HepG2 (cell line): ENCODE measurements around the gene FIZ1. TPM values are rescaled to one million over a fixed set of nuclear protein-coding genes. Genes with fewer than 3 reads are reported as not detected.

ENCODE experiments used
- CREB1 ChIP-seq, 2 experiments: fragments of 450-650 bp in 1 of 2; IDR thresholded peaks; 2 replicates each; pipeline ENCODE4 v1.6.1; 2016 to 2017; ENCODE audit warnings: control low read depth in 1 of 2, mild to moderate bottlenecking in 1 of 2, missing compliant biosample characterization in 1 of 2, missing genetic modification characterization in 1 of 2
- CTCF ChIP-seq: sonication (generic); formaldehyde crosslinking; IDR thresholded peaks from 2 replicates; pipeline ENCODE4 v1.5.0; 2020; ENCODE audit warnings: mild to moderate bottlenecking, missing genetic modification reagents, moderate library complexity
- EEA1 ChIP-seq: sonication (generic); formaldehyde crosslinking; IDR thresholded peaks from 2 replicates; pipeline ENCODE4 v1.5.1; 2020; ENCODE audit warnings: mild to moderate bottlenecking, missing genetic modification reagents, borderline replicate concordance
- GATAD2A ChIP-seq: IDR thresholded peaks from 2 replicates; pipeline ENCODE4 v1.6.1; 2016
- GMEB2 ChIP-seq: IDR thresholded peaks from 2 replicates; pipeline ENCODE4 v1.6.1; 2016; ENCODE audit warnings: missing biosample characterization, missing genetic modification reagents, low read depth
- HNF1B ChIP-seq: sonication (generic); formaldehyde crosslinking; IDR thresholded peaks from 2 replicates; pipeline ENCODE4 v1.5.1; 2020; ENCODE audit warnings: mild to moderate bottlenecking, moderate library complexity, missing genetic modification reagents
- JARID2 ChIP-seq: sonication (generic); formaldehyde crosslinking; IDR thresholded peaks from 2 replicates; pipeline ENCODE4 v1.8.1; 2023; ENCODE audit warnings: missing genetic modification reagents, inconsistent platforms; ENCODE audit not compliant: insufficient replicate concordance
- KDM1A ChIP-seq: IDR thresholded peaks from 2 replicates; pipeline ENCODE4 v1.6.1; 2016; ENCODE audit warnings: missing compliant biosample characterization
- KDM5A ChIP-seq: fragments of 200-600 bp; sonication (generic); IDR thresholded peaks from 2 replicates; pipeline ENCODE4 v1.7.0; 2018; ENCODE audit warnings: antibody characterized with exemption, mild to moderate bottlenecking, low read length, borderline replicate concordance
- LCORL ChIP-seq, 2 experiments: fragments of 450-650 bp in 1 of 2; sonication (generic) in 1 of 2; formaldehyde crosslinking in 1 of 2; IDR thresholded peaks; 2 replicates each; pipeline versions ENCODE4 v1.5.0 to v1.6.1; 2017 to 2020; ENCODE audit warnings: antibody characterized with exemption in 1 of 2, missing genetic modification reagents in 1 of 2
- MTERF4 ChIP-seq: sonication (generic); formaldehyde crosslinking; IDR thresholded peaks from 2 replicates; pipeline ENCODE4 v1.8.0; 2023; ENCODE audit warnings: mild to moderate bottlenecking, missing genetic modification reagents
- MXD3 ChIP-seq: IDR thresholded peaks from 2 replicates; pipeline ENCODE4 v1.6.1; 2016; ENCODE audit warnings: mild to moderate bottlenecking, missing biosample characterization, missing genetic modification reagents
- RFX5 ChIP-seq: IDR thresholded peaks from 2 replicates; pipeline ENCODE4 v1.6.1; 2011; ENCODE audit warnings: low read depth, low read length, improper control_type of control experiment
- SALL2 ChIP-seq: sonication (generic); formaldehyde crosslinking; IDR thresholded peaks from 2 replicates; pipeline ENCODE4 v1.8.1; 2023; ENCODE audit warnings: mild to moderate bottlenecking, missing genetic modification reagents, inconsistent platforms
- THRA ChIP-seq: sonication (generic); formaldehyde crosslinking; IDR thresholded peaks from 2 replicates; pipeline ENCODE4 v1.4.0; 2020; ENCODE audit warnings: missing genetic modification reagents, borderline replicate concordance
- ZBTB26 ChIP-seq: IDR thresholded peaks from 2 replicates; pipeline ENCODE4 v1.6.1; 2016; ENCODE audit warnings: missing compliant biosample characterization, missing genetic modification reagents, borderline replicate concordance
- polyA plus RNA-seq, 8 experiments: library from polyadenylated mRNA; depleted of rRNA in 3 of 8; stranded (reverse) in 7 of 8; unstranded in 1 of 8; fragments of >200 nt; fragmentation: Illumina TruSeq in 4 of 8; extraction: Trizol in 4 of 8; gene quantifications; 2 replicates each; pipeline versions ENCODE4 v1.2.1 to v1.2.3, GENCODE V29; 2011 to 2016; ENCODE audit warnings: low read depth in 4 of 8, missing spikeins in 1 of 8, mixed read lengths in 1 of 8; ENCODE audit not compliant: insufficient read depth in 1 of 8
- total RNA-seq, 5 experiments: library from RNA; depleted of rRNA; stranded (reverse); fragments of >200 nt; fragmentation: Illumina TruSeq; extraction: Trizol; gene quantifications; 2 replicates each; pipeline ENCODE4 v1.2.3, GENCODE V29; 2016; ENCODE audit warnings: low read depth in 1 of 5

The FIZ1 gene
- total and polyA plus RNA-seq, 2 of the 13 experiments (the other 11 are each of a cell fraction or from before 2014, with no cell fraction given), result 3.6 to 5.9 TPM

- TF ChIP-seq MXD3 (CRISPR knock-in tag), result peak; percentile 26; the same call in 1 of the 2 replicates
- peak; percentile 81 for TF ChIP-seq RFX5
- peak; percentile 32; the same call in 1 of the 2 replicates for TF ChIP-seq GATAD2A
- TF ChIP-seq MTERF4 (CRISPR knock-in tag), result 0 out of 2 replicates have a peak, but pooled peaks have one; percentile 22
- no peak for TF ChIP-seq ZBTB26 (CRISPR knock-in tag)
- TF ChIP-seq CTCF, result peak; percentile 94
- no peak for TF ChIP-seq HNF1B (CRISPR knock-in tag)
- no peak for TF ChIP-seq LCORL (IDR thresholded peaks at IDR 0.05)
- TF ChIP-seq LCORL (CRISPR knock-in tag; IDR thresholded peaks at IDR 0.05), result no peak
- TF ChIP-seq THRA (CRISPR knock-in tag), result no peak
- TF ChIP-seq SALL2 (CRISPR knock-in tag), result no peak
- no peak for TF ChIP-seq KDM1A (CRISPR knock-in tag)
- TF ChIP-seq JARID2 (CRISPR knock-in tag), result no peak
- TF ChIP-seq EEA1 (CRISPR knock-in tag), result peak; percentile 25; the same call in 1 of the 2 replicates
- peak; percentile 42; the same call in 1 of the 2 replicates for TF ChIP-seq KDM5A
- TF ChIP-seq CREB1 (IDR thresholded peaks at IDR 0.05), result no peak
- TF ChIP-seq CREB1 (CRISPR knock-in tag; IDR thresholded peaks at IDR 0.05), result 0 out of 2 replicates have a peak, but pooled peaks have one; percentile 16
- TF ChIP-seq GMEB2, result no peak
Measured at GRCh38 chr19:55605637-55606470, 6.5 kb upstream of the FIZ1 start, which contains the start of gene ZNF865 (continued).
